GM18520 (cell line): Measurements from ENCODE around the gene TNFRSF1A.

Source experiments
- ATAC-seq: cut with Tn5 transposase; IDR thresholded peaks from one replicate; pipeline ENCODE4 v1.9.1; 2021; ENCODE audit not compliant: unreplicated experiment

The TNFRSF1A gene

GRCh38 chr12:6280053-6280469, 61.8 kb downstream of the TNFRSF1A start:
- no peak for ATAC-seq

GRCh38 chr12:6279631-6280030, 62.2 kb downstream of the TNFRSF1A start:
- no peak for ATAC-seq

DNA sequence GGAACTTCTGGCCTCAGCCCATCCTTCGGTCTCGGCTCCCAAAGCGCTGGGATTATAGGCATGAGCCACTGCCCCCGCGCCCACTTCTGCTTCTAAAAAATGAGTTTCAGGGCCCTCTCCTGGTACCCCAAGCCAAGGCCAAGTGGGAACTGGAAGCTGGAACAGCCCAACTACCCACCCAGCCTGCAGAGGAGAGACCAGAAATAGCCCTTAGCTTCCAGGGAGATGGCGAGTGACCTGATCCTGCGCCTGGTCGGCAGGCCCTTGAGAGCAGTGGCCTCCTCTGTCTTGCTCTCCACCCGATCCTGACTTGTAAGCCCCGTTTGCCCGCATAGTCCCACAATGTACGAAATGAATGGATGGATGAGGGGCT, 62.6 kb downstream of the TNFRSF1A start:
- no peak for ATAC-seq
